Stimulated activated CD4-positive, alpha-beta T cell treated with anti-CD3 and anti-CD28 coated beads, Interleukin-12 subunit alpha, Interleukin-12 subunit beta, amount 100 ng/mL, for 4 hours (primary cell): ENCODE data around the gene OR4C5.
"Not testable (repeated sequence)": the region's sequence is repeated elsewhere in the genome, so short reads cannot be mapped to it uniquely, and the experiment has no call there.

Source experiments
- DNase-seq: peaks from one replicate; pipeline ENCODE4 v3.0.0-alpha.2; 2020

The OR4C5 gene

DNA sequence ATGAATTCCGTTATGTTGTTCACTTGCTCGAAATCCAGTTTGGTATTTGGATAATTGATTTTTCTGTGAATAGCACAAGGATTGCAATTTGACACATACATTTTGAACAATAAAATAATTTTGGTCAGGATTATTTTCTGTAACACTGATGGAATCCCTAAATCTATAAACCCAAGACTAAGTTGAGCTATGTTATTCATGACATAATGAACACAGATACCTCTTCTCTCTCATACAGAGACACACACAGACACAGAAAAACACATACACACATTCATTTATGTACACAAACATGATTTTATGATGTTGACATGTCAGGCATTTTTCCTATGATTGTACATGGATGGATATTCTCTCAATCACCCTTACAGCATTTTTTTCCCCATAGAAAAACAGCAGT lies at the start of gene OR4C5:
Gene OR4C5 (minus strand): TSS at position 101 of the 400 bp plus-strand sequence. CDS start 0 bp downstream, at position 101.
- no peak for DNase-seq

DNA sequence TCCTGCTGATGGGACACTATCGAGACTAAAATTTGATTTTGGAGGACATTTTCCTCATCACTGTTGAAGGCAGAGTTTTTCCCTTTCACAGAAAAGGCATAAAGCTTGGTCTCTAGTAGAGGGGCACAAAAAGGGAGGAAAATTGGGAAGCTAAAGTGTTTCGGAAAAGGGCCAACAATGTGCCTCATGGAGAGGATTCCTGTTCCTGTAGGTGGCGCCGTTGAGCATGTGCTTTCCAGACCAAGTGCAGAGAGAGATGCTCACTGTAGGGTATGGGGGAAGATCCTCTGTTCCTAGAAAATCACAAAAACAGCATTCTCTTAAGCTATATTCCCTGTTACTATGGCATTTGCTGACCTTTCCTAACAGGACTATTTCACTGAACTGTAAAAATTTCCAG lies 18.4 kb upstream of the OR4C5 start:
- no peak for DNase-seq

- not testable (repeated sequence) for DNase-seq
Measured at GRCh38 chr11:48384151-48384550, 17.9 kb upstream of the OR4C5 start.

- DNase-seq: not testable (repeated sequence)
Measured at GRCh38 chr11:48361289-48361688, 5.0 kb downstream of the OR4C5 start.

GRCh38 chr11:48354677-48355076 lies 11.6 kb downstream of the OR4C5 start:
- DNase-seq: no peak

- no peak for DNase-seq
Measured at GRCh38 chr11:48354013-48354412, 12.3 kb downstream of the OR4C5 start.

GRCh38 chr11:48346286-48346685 lies 20.0 kb downstream of the OR4C5 start:
- not testable (repeated sequence) for DNase-seq

- DNase-seq: not testable (repeated sequence)
Measured at GRCh38 chr11:48342505-48342904, 23.8 kb downstream of the OR4C5 start.

DNA sequence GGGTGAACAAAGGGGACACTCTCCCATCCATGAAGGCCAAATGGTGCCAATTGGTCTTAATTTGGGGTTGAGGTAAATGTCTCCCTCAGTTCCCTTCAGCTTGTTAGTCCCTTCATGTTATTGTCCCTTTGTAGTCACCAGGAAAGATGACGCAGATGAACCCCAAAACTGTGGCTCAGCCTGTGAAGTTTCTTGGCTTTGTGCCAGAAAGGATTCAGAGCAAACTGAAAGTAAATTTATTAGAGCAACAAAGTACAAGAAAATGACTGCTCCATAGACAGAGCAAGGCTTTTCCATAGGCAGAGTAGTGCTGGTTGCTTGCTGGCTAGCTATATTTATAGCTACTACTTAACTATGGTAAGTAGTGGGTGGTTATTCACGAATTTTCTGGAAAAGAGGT lies 24.8 kb downstream of the OR4C5 start:
- DNase-seq: no peak

- not testable (repeated sequence) for DNase-seq
Measured at GRCh38 chr11:48324620-48325019, 41.6 kb downstream of the OR4C5 start, which contains the start of gene OR4C3. Gene OR4C3, plus strand, starts transcription at chr11:48324920. Its CDS starts 102 bp downstream, at chr11:48325022.

- DNase-seq: not testable (repeated sequence)
Measured at GRCh38 chr11:48319813-48320212, 46.5 kb downstream of the OR4C5 start.
